CD4-positive, alpha-beta T cell treated with Interleukin-2 at 100 ng/mL for 4 hours (primary cell): Measurements from ENCODE around the gene APOA5.
"Not testable (repeated sequence)": the region's sequence is repeated elsewhere in the genome, so short reads cannot be mapped to it uniquely, and the experiment has no call there.

ENCODE experiments used
- DNase-seq: peaks from one replicate; pipeline ENCODE4 v3.0.0-alpha.2; 2020; ENCODE audit warnings: low spot score

APOA5 gene

GRCh38 chr11:116791813-116792143 lies at the start of gene APOA5:
TSS of gene APOA5 (minus strand) at chr11:116791879. CDS start at chr11:116791860, 19 bp downstream.
- no peak for DNase-seq

GRCh38 chr11:116840746-116841296 lies 49.1 kb upstream of the APOA5 start:
- no peak for DNase-seq

DNA sequence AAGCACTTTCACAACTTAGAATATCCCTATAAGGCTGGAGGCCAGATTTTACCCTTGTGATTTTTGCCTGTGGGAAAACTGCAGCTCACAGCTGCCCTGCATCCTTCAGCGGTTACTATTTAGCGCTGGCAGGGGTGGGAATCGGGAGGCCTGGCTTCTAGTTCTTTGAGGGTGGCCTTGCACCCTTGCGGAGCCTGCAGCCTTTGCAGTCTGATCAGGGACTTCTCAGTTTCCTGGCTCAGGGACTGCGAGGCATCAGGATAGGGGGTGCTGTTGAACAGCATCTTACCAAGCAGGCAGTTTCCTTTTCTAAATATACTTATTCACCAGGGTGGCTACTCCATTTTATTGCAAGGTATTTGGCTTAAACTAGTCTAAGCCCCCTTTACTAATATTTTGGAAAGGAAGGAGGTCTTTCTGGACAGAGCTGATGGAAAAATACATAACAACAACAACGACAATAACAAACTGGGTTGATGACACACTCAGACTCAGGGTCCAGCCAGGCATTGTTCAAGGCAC lies 48.6 kb upstream of the APOA5 start:
- DNase-seq = peak; percentile 8

GRCh38 chr11:116838321-116839084 lies 46.8 kb upstream of the APOA5 start:
- DNase-seq = no peak

DNA sequence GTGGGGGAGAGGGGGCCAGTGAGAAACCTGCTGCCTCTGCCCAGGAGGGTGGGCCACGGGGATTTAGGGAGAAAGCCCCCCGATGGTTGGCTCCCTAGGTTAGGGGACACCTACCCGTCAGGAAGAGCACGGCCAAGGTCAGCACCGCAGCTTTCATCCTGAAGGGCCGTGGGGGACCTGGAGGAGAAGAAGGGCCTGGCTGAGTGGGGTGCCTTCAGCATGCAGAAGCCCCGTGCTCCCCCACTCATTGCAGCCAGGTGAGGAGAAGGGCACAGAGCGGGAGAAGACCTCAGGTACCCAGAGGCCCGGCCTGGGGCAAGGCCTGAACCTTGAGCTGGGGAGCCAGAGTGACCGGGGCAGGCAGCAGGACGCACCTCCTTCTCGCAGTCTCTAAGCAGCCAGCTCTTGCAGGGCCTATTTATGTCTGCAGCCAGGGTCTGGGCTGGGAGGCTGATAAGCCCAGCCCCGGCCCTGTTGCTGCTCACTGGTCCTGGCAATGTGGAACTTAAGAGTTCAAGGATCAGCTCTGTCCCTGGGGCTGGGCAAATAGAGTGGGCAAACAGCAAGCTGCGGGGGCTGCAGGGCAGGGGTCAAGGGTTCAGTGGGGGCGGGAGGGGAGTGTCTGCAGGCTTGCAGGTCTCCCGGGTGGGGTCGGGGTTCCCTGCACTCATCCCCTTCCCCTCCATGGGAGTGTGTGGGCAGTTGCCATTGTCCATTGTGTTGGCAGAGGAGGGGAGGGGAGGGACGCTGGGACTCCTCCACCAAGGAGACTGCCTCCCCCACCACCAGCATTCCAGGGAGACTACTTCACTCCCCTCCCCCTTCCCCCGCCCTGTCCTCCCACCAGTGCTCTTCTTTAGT lies 45.8 kb upstream of the APOA5 start, which contains the start of gene APOA1:
APOA1 (minus strand) TSS at position 392 of the 861 bp plus-strand sequence; CDS start at position 157, 235 bp downstream.
- no peak for DNase-seq

GRCh38 chr11:116836632-116836991 lies 44.9 kb upstream of the APOA5 start:
- DNase-seq = no peak

DNA sequence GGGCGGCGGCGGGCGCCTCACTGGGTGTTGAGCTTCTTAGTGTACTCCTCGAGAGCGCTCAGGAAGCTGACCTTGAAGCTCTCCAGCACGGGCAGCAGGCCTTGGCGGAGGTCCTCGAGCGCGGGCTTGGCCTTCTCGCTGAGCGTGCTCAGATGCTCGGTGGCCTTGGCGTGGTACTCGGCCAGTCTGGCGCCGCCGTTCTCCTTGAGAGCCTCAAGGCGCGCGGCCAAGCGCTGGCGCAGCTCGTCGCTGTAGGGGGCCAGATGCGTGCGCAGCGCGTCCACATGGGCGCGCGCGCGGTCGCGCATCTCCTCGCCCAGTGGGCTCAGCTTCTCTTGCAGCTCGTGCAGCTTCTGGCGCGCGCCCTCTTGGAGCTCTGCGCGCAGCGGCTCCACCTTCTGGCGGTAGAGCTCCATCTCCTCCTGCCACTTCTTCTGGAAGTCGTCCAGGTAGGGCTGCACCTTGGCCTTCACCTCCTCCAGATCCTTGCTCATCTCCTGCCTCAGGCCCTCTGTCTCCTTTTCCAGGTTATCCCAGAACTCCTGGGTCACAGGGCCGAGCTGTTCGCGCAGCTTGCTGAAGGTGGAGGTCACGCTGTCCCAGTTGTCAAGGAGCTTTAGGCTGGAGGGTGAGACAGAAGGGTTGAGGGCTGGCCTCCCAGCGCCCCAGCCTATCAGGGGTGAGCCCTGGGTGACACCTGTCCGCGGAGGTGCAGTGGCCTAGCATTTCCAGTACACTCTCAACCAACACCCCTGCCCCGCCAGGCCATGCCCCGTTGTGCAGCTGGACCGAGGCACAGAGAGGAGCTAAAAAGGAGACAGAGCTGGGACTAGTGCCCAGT lies 44.3 kb upstream of the APOA5 start:
- DNase-seq = peak; percentile 78

GRCh38 chr11:116835042-116835772 lies 43.5 kb upstream of the APOA5 start:
- no peak for DNase-seq

GRCh38 chr11:116834535-116835041 lies 42.9 kb upstream of the APOA5 start:
- not testable (repeated sequence) for DNase-seq

GRCh38 chr11:116833816-116834534 lies 42.3 kb upstream of the APOA5 start:
- DNase-seq = no peak

- no peak for DNase-seq
Measured at GRCh38 chr11:116833491-116833815, 41.8 kb upstream of the APOA5 start.

- DNase-seq = no peak
Measured at GRCh38 chr11:116832350-116833290, 40.9 kb upstream of the APOA5 start.

- DNase-seq = no peak
Measured at GRCh38 chr11:116831790-116832349, 40.2 kb upstream of the APOA5 start.

- DNase-seq = no peak
Measured at GRCh38 chr11:116830184-116830912, 38.7 kb upstream of the APOA5 start.

DNA sequence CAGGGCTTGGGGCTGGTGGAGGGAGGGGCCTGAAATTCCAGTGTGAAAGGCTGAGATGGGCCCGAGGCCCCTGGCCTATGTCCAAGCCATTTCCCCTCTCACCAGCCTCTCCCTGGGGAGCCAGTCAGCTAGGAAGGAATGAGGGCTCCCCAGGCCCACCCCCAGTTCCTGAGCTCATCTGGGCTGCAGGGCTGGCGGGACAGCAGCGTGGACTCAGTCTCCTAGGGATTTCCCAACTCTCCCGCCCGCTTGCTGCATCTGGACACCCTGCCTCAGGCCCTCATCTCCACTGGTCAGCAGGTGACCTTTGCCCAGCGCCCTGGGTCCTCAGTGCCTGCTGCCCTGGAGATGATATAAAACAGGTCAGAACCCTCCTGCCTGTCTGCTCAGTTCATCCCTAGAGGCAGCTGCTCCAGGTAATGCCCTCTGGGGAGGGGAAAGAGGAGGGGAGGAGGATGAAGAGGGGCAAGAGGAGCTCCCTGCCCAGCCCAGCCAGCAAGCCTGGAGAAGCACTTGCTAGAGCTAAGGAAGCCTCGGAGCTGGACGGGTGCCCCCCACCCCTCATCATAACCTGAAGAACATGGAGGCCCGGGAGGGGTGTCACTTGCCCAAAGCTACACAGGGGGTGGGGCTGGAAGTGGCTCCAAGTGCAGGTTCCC lies 38.0 kb upstream of the APOA5 start, which contains the start of gene APOC3:
APOC3 (plus strand) TSS at position 383 of the 659 bp plus-strand sequence. CDS start 676 bp downstream, outside the sequence.
- DNase-seq = no peak

GRCh38 chr11:116828632-116829524 lies 37.2 kb upstream of the APOA5 start:
- no peak for DNase-seq
